ENCODE results near the gene TACSTD2. TPM values are rescaled to one million over a fixed set of nuclear protein-coding genes. Genes with fewer than 3 reads are reported as not detected.

Gene TACSTD2
- polyA plus RNA-seq, 1 donor from 2014 or later, result not detected

- no peaks in the 10 kb centered on the region for H3K9me2 ChIP-seq (ENCODE audit: insufficient read depth, low read length)
- H3K4me2 ChIP-seq (ENCODE audit: low read length), result no peak overlapping the region
- H3K79me2 ChIP-seq (replicated peaks; ENCODE audit: insufficient read depth, low read length), result no peaks in the 10 kb centered on the region
Observed at GRCh38 chr1:58591806-58592205, 14.8 kb upstream of the TACSTD2 start.

GRCh38 chr1:58590019-58590418 is 13.0 kb upstream of the TACSTD2 start:
- Histone ChIP-seq H3F3A (ENCODE audit: insufficient read depth, low read length, poor library complexity, severe bottlenecking) (no peaks in the 10 kb centered on the region), H3K9ac (ENCODE audit: low read length) (no peak overlapping the region), H3K4me2 (ENCODE audit: low read length) (no peak overlapping the region), H3K9me2 (ENCODE audit: insufficient read depth, low read length) (no peaks in the 10 kb centered on the region), H3K9me3 (ENCODE audit: low read length) (no peaks in the 10 kb centered on the region), H4K20me1 (ENCODE audit: insufficient read depth) (no peaks in the 10 kb centered on the region), H3K4me3 (ENCODE audit: low read length) (no peak overlapping the region), H3K27ac (ENCODE audit: low read length) (no peak overlapping the region), H2AFZ (ENCODE audit: low read depth, low read length) (no peak overlapping the region), H3K27me3 (ENCODE audit: insufficient read depth, low read depth, low read length) (no peaks in the 10 kb centered on the region), H3K36me3 (ENCODE audit: insufficient read depth, low read length) (no peaks in the 10 kb centered on the region), H3K79me2 (replicated peaks; ENCODE audit: insufficient read depth, low read length) (no peaks in the 10 kb centered on the region)
- TF ChIP-seq POLR2AphosphoS5 (IDR thresholded peaks at IDR 0.05) (no peak), RAD21 (conservative IDR thresholded peaks at IDR 0.05) (no peak), TAF1 (IDR thresholded peaks at IDR 0.05; ENCODE audit: low read depth) (no peak), MXI1 (conservative IDR thresholded peaks at IDR 0.05; ENCODE audit: poor library complexity, severe bottlenecking) (no peak)
- TF ChIP-seq, protein P1, sequence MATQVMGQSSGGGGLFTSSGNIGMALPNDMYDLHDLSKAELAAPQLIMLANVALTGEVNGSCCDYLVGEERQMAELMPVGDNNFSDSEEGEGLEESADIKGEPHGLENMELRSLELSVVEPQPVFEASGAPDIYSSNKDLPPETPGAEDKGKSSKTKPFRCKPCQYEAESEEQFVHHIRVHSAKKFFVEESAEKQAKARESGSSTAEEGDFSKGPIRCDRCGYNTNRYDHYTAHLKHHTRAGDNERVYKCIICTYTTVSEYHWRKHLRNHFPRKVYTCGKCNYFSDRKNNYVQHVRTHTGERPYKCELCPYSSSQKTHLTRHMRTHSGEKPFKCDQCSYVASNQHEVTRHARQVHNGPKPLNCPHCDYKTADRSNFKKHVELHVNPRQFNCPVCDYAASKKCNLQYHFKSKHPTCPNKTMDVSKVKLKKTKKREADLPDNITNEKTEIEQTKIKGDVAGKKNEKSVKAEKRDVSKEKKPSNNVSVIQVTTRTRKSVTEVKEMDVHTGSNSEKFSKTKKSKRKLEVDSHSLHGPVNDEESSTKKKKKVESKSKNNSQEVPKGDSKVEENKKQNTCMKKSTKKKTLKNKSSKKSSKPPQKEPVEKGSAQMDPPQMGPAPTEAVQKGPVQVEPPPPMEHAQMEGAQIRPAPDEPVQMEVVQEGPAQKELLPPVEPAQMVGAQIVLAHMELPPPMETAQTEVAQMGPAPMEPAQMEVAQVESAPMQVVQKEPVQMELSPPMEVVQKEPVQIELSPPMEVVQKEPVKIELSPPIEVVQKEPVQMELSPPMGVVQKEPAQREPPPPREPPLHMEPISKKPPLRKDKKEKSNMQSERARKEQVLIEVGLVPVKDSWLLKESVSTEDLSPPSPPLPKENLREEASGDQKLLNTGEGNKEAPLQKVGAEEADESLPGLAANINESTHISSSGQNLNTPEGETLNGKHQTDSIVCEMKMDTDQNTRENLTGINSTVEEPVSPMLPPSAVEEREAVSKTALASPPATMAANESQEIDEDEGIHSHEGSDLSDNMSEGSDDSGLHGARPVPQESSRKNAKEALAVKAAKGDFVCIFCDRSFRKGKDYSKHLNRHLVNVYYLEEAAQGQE (IDR thresholded peaks at IDR 0.05; ENCODE audit: borderline replicate concordance), result no peak

More at GRCh38 chr1:58591806-58592205, 14.8 kb upstream of the TACSTD2 start:
- H3K36me3 ChIP-seq (ENCODE audit: insufficient read depth, low read length), result no peaks in the 10 kb centered on the region
- H3K4me3 ChIP-seq (ENCODE audit: low read length), result no peak overlapping the region
- no peak overlapping the region for H3K27ac ChIP-seq (ENCODE audit: low read length)
- H4K20me1 ChIP-seq (ENCODE audit: insufficient read depth), result no peaks in the 10 kb centered on the region
- H2AFZ ChIP-seq (ENCODE audit: low read depth, low read length), result no peak overlapping the region
- TF ChIP-seq, protein P2, sequence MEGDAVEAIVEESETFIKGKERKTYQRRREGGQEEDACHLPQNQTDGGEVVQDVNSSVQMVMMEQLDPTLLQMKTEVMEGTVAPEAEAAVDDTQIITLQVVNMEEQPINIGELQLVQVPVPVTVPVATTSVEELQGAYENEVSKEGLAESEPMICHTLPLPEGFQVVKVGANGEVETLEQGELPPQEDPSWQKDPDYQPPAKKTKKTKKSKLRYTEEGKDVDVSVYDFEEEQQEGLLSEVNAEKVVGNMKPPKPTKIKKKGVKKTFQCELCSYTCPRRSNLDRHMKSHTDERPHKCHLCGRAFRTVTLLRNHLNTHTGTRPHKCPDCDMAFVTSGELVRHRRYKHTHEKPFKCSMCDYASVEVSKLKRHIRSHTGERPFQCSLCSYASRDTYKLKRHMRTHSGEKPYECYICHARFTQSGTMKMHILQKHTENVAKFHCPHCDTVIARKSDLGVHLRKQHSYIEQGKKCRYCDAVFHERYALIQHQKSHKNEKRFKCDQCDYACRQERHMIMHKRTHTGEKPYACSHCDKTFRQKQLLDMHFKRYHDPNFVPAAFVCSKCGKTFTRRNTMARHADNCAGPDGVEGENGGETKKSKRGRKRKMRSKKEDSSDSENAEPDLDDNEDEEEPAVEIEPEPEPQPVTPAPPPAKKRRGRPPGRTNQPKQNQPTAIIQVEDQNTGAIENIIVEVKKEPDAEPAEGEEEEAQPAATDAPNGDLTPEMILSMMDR (IDR thresholded peaks at IDR 0.05; ENCODE audit: poor library complexity, severe bottlenecking), result no peak
- no peaks in the 10 kb centered on the region for H3K9me3 ChIP-seq (ENCODE audit: low read length)
- no peaks in the 10 kb centered on the region for H3F3A ChIP-seq (ENCODE audit: insufficient read depth, low read length, poor library complexity, severe bottlenecking)
- no peaks in the 10 kb centered on the region for H3K27me3 ChIP-seq (ENCODE audit: insufficient read depth, low read depth, low read length)
- H3K9ac ChIP-seq (ENCODE audit: low read length), result no peak overlapping the region

GRCh38 chr1:58588396-58588795 is 11.3 kb upstream of the TACSTD2 start:
- Histone ChIP-seq H3K9ac (ENCODE audit: low read length) (no peak overlapping the region), H3F3A (ENCODE audit: insufficient read depth, low read length, poor library complexity, severe bottlenecking) (no peaks in the 10 kb centered on the region), H3K27ac (ENCODE audit: low read length) (no peak overlapping the region), H4K20me1 (ENCODE audit: insufficient read depth) (no peaks in the 10 kb centered on the region), H3K9me2 (ENCODE audit: insufficient read depth, low read length) (no peaks in the 10 kb centered on the region), H3K27me3 (ENCODE audit: insufficient read depth, low read depth, low read length) (no peaks in the 10 kb centered on the region), H3K9me3 (ENCODE audit: low read length) (no peaks in the 10 kb centered on the region), H3K4me3 (ENCODE audit: low read length) (no peak overlapping the region), H3K79me2 (replicated peaks; ENCODE audit: insufficient read depth, low read length) (no peaks in the 10 kb centered on the region), H2AFZ (ENCODE audit: low read depth, low read length) (no peak overlapping the region), H3K4me2 (ENCODE audit: low read length) (no peak overlapping the region), H3K36me3 (ENCODE audit: insufficient read depth, low read length) (no peaks in the 10 kb centered on the region)
- TF ChIP-seq SMC3 (conservative IDR thresholded peaks at IDR 0.05; ENCODE audit: poor library complexity), result no peak
- TF ChIP-seq EZH2 (IDR thresholded peaks at IDR 0.05; ENCODE audit: borderline replicate concordance, insufficient read depth, low read length, poor library complexity, severe bottlenecking), result no peak
- TF ChIP-seq EP300 (conservative IDR thresholded peaks at IDR 0.05; ENCODE audit: poor library complexity, severe bottlenecking), result no peak
- TF ChIP-seq, protein P2 (IDR thresholded peaks at IDR 0.05; ENCODE audit: poor library complexity, severe bottlenecking), result no peak
